Measurements from ENCODE around the gene LINGO4. TPM values are rescaled to one million over a fixed set of nuclear protein-coding genes. Genes with fewer than 3 reads are reported as not detected.

LINGO4 gene
- total and polyA plus RNA-seq, 4 donors, result 0.05 to 0.40 (median 0.12) TPM; not detected in 1

- peaks cover 0 to 13% (median 4%) of the 10 kb centered on the region in 4 donors for H3K36me3 ChIP-seq (ENCODE audit: control insufficient read depth in 4 of 4, insufficient read depth in 4 of 4, low read length in 4 of 4)
- no peaks in the 10 kb centered on the region for H3K9me3 ChIP-seq (ENCODE audit: control insufficient read depth in 4 of 4, insufficient read depth in 3 of 4, low read length in 3 of 4)
- no peak for TF ChIP-seq CTCF (IDR thresholded peaks at IDR 0.05; ENCODE audit: control extremely low read depth, extremely low read depth)
- H3K4me3 ChIP-seq, result no peak overlapping the region
- no peaks in the 10 kb centered on the region for H3K4me1 ChIP-seq (ENCODE audit: control insufficient read depth in 5 of 5, insufficient read depth in 5 of 5, low read length in 5 of 5)
- no peak for DNase-seq
- H3K9ac ChIP-seq (ENCODE audit: insufficient read depth in 1 of 2, low read length in 2 of 2), result no peak overlapping the region
- no peak overlapping the region for H3K27ac ChIP-seq (ENCODE audit: low read depth in 1 of 2, low read length in 1 of 2)
- no peaks in the 10 kb centered on the region for H3K27me3 ChIP-seq (ENCODE audit: control insufficient read depth in 3 of 3, insufficient read depth in 3 of 3, low read length in 2 of 3)
- WGBS, 2 donors, result 78 to 89% methylated on average over 4 of the region's 4 CpGs
- ATAC-seq (ENCODE audit: insufficient read depth, low FRiP score), result no peak
Measured at GRCh38 chr1:151779852-151780251, 25.4 kb downstream of the LINGO4 start.

GRCh38 chr1:151777317-151777716, 27.9 kb downstream of the LINGO4 start:
- no peak overlapping the region for H3K4me3 ChIP-seq
- 74 to 98% methylated on average over 4 of the region's 4 CpGs for WGBS, 2 donors
- H3K27ac ChIP-seq (ENCODE audit: low read depth in 1 of 2, low read length in 1 of 2), result no peak overlapping the region
- DNase-seq (no peak), ATAC-seq (ENCODE audit: insufficient read depth, low FRiP score) (no peak)
- H3K36me3 ChIP-seq (ENCODE audit: control insufficient read depth in 4 of 4, insufficient read depth in 4 of 4, low read length in 4 of 4), result peaks cover 0 to 13% (median 5%) of the 10 kb centered on the region in 4 donors
- TF ChIP-seq CTCF (IDR thresholded peaks at IDR 0.05; ENCODE audit: control extremely low read depth, extremely low read depth), result no peak
- H3K9ac ChIP-seq (ENCODE audit: insufficient read depth in 1 of 2, low read length in 2 of 2), result no peak overlapping the region
- H3K9me3 ChIP-seq (ENCODE audit: control insufficient read depth in 4 of 4, insufficient read depth in 3 of 4, low read length in 3 of 4), result no peaks in the 10 kb centered on the region
- H3K4me1 ChIP-seq (ENCODE audit: control insufficient read depth in 5 of 5, insufficient read depth in 5 of 5, low read length in 5 of 5), result no peaks in the 10 kb centered on the region
- no peaks in the 10 kb centered on the region for H3K27me3 ChIP-seq (ENCODE audit: control insufficient read depth in 3 of 3, insufficient read depth in 3 of 3, low read length in 2 of 3)

- DNase-seq (no peak), ATAC-seq (ENCODE audit: insufficient read depth, low FRiP score) (no peak)
- 75 to 97% methylated on average over 3 of the region's 3 CpGs for WGBS, 2 donors
- H3K4me1 ChIP-seq (ENCODE audit: control insufficient read depth in 5 of 5, insufficient read depth in 5 of 5, low read length in 5 of 5), result no peaks in the 10 kb centered on the region
- H3K36me3 ChIP-seq (ENCODE audit: control insufficient read depth in 4 of 4, insufficient read depth in 4 of 4, low read length in 4 of 4), result peaks cover 0 to 12% (median 5%) of the 10 kb centered on the region in 4 donors
- H3K27ac ChIP-seq (ENCODE audit: low read depth in 1 of 2, low read length in 1 of 2), result no peak overlapping the region
- H3K27me3 ChIP-seq (ENCODE audit: control insufficient read depth in 3 of 3, insufficient read depth in 3 of 3, low read length in 2 of 3), result no peaks in the 10 kb centered on the region
- H3K9me3 ChIP-seq (ENCODE audit: control insufficient read depth in 4 of 4, insufficient read depth in 3 of 4, low read length in 3 of 4), result no peaks in the 10 kb centered on the region
- no peak for TF ChIP-seq CTCF (IDR thresholded peaks at IDR 0.05; ENCODE audit: control extremely low read depth, extremely low read depth)
- H3K9ac ChIP-seq (ENCODE audit: insufficient read depth in 1 of 2, low read length in 2 of 2), result no peak overlapping the region
- no peak overlapping the region for H3K4me3 ChIP-seq
Measured at GRCh38 chr1:151776665-151777062, 28.6 kb downstream of the LINGO4 start.

Data from lung (tissue), 12 donors.